HepG2 (cell line): ENCODE measurements around the gene APOC1. TPM values are rescaled to one million over a fixed set of nuclear protein-coding genes. Genes with fewer than 3 reads are reported as not detected.

ENCODE experiments used
- HIVEP1 ChIP-seq: sonication (generic); formaldehyde crosslinking; IDR thresholded peaks from 2 replicates; pipeline ENCODE4 v1.4.0; 2020; ENCODE audit warnings: mild to moderate bottlenecking, missing genetic modification reagents
- JDP2 ChIP-seq: sonication (generic); formaldehyde crosslinking; IDR thresholded peaks from 2 replicates; pipeline ENCODE4 v1.8.1; 2022; ENCODE audit warnings: missing genetic modification reagents, borderline replicate concordance
- NFYC ChIP-seq: IDR thresholded peaks from 2 replicates; pipeline ENCODE4 v1.6.1; 2016; ENCODE audit warnings: missing genetic modification reagents, missing compliant biosample characterization
- SMC3 ChIP-seq: IDR thresholded peaks from 2 replicates; pipeline ENCODE4 v1.6.1; 2011; ENCODE audit warnings: low read length, improper control_type of control experiment
- ZFP82 ChIP-seq: sonication (generic); formaldehyde crosslinking; IDR thresholded peaks from 2 replicates; pipeline ENCODE4 v1.5.1; 2020; ENCODE audit warnings: mild to moderate bottlenecking, missing genetic modification reagents, borderline replicate concordance
- ZKSCAN5 ChIP-seq: sonication (generic); formaldehyde crosslinking; IDR thresholded peaks from 2 replicates; pipeline ENCODE4 v1.5.1; 2020; ENCODE audit warnings: mild to moderate bottlenecking, missing genetic modification reagents
- ZNF543 ChIP-seq: sonication (generic); formaldehyde crosslinking; IDR thresholded peaks from 2 replicates; pipeline ENCODE4 v1.4.0; 2020; ENCODE audit warnings: mild to moderate bottlenecking, missing genetic modification reagents
- ZNF547 ChIP-seq: sonication (generic); formaldehyde crosslinking; IDR thresholded peaks from 2 replicates; pipeline ENCODE4 v1.5.1; 2020; ENCODE audit warnings: mild to moderate bottlenecking, missing genetic modification reagents
- ZNF737 ChIP-seq: sonication (generic); formaldehyde crosslinking; IDR thresholded peaks from 2 replicates; pipeline ENCODE4 v1.5.0; 2020; ENCODE audit warnings: missing genetic modification reagents, mild to moderate bottlenecking, borderline replicate concordance
- polyA plus RNA-seq, 8 experiments: library from polyadenylated mRNA; depleted of rRNA in 3 of 8; stranded (reverse) in 7 of 8; unstranded in 1 of 8; fragments of >200 nt; fragmentation: Illumina TruSeq in 4 of 8; extraction: Trizol in 4 of 8; gene quantifications; 2 replicates each; pipeline versions ENCODE4 v1.2.1 to v1.2.3, GENCODE V29; 2011 to 2016; ENCODE audit warnings: low read depth in 4 of 8, missing spikeins in 1 of 8, mixed read lengths in 1 of 8; ENCODE audit not compliant: insufficient read depth in 1 of 8
- total RNA-seq, 5 experiments: library from RNA; depleted of rRNA; stranded (reverse); fragments of >200 nt; fragmentation: Illumina TruSeq; extraction: Trizol; gene quantifications; 2 replicates each; pipeline ENCODE4 v1.2.3, GENCODE V29; 2016; ENCODE audit warnings: low read depth in 1 of 5
- TF ChIP-seq, protein P1 (sequence below): sonication (generic); formaldehyde crosslinking; conservative IDR thresholded peaks from 2 replicates; pipeline ENCODE4 v1.8.0; 2022; ENCODE audit warnings: mild to moderate bottlenecking, moderate library complexity, missing genetic modification reagents
- TF ChIP-seq, protein P2 (sequence below): sonication (generic); formaldehyde crosslinking; IDR thresholded peaks from 2 replicates; pipeline ENCODE4 v1.8.1; 2023; ENCODE audit warnings: mild to moderate bottlenecking, missing genetic modification reagents
- TF ChIP-seq, protein P3 (sequence below): sonication (generic); formaldehyde crosslinking; IDR thresholded peaks from 2 replicates; pipeline ENCODE4 v1.9.0; 2021; ENCODE audit warnings: mild to moderate bottlenecking, missing genetic modification reagents
- TF ChIP-seq, protein P4 (sequence below): sonication (generic); formaldehyde crosslinking; IDR thresholded peaks from 2 replicates; pipeline ENCODE4 v1.5.0; 2020; ENCODE audit warnings: missing genetic modification reagents, mild to moderate bottlenecking, borderline replicate concordance
- TF ChIP-seq, protein P5 (sequence below): IDR thresholded peaks from 2 replicates; pipeline ENCODE4 v1.6.1; 2018; ENCODE audit warnings: missing genetic modification reagents, mild to moderate bottlenecking, missing compliant biosample characterization
- TF ChIP-seq, protein P6 (sequence below): sonication (generic); formaldehyde crosslinking; IDR thresholded peaks from 2 replicates; pipeline ENCODE4 v1.4.0; 2020; ENCODE audit warnings: mild to moderate bottlenecking, missing genetic modification reagents, borderline replicate concordance

APOC1 gene
- total and polyA plus RNA-seq, 2 of the 13 experiments (the other 11 are each of a cell fraction or from before 2014, with no cell fraction given) = 600 to 1,235 TPM

DNA sequence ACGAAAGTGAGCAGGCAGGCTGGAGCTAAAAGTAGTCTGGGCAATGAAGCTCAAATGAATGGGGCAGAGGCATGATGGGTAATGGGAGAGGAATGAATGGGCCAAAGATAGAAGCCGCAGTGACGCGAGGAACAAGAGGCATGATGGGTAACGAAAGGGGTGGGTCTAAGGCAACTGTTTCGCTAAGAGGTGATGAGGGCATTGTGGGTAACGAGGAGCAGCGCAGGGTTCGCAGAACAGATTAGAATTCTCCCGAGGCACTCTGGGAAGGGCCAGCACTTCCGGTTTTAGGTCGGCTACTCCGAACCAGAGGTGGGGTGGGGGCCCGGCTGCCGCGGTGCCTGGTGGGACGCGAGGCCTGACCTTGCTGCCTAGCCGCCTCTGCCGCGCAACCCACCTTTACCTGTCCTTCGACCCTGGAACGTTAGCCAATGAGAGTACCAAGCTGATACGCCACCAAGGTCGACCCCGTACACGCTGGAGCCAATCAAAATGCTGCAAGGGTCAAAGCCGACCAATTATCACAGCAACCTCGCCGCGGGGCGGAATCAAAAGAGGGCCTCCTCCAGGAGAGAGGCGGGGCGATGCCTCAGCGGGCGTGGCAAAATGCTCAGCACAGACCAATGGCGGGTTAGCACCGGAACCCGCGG lies 23.9 kb upstream of the APOC1 start (continued):
- TF ChIP-seq SMC3 (peak; percentile 2; the same call in 1 of the 2 replicates), ZKSCAN5 (CRISPR knock-in tag) (no peak), ZNF737 (no peak), ZFP82 (no peak), NFYC (CRISPR knock-in tag) (no peak; the same call in 1 of the 2 replicates), HIVEP1 (no peak), JDP2 (CRISPR knock-in tag) (no peak), ZNF543 (CRISPR knock-in tag) (no peak), ZNF547 (CRISPR knock-in tag) (no peak)
- TF ChIP-seq, protein P1, sequence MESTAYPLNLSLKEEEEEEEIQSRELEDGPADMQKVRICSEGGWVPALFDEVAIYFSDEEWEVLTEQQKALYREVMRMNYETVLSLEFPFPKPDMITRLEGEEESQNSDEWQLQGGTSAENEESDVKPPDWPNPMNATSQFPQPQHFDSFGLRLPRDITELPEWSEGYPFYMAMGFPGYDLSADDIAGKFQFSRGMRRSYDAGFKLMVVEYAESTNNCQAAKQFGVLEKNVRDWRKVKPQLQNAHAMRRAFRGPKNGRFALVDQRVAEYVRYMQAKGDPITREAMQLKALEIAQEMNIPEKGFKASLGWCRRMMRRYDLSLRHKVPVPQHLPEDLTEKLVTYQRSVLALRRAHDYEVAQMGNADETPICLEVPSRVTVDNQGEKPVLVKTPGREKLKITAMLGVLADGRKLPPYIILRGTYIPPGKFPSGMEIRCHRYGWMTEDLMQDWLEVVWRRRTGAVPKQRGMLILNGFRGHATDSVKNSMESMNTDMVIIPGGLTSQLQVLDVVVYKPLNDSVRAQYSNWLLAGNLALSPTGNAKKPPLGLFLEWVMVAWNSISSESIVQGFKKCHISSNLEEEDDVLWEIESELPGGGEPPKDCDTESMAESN (CRISPR knock-in tag) = peak; percentile 65; the same call in 1 of the 2 replicates
- TF ChIP-seq, protein P2, sequence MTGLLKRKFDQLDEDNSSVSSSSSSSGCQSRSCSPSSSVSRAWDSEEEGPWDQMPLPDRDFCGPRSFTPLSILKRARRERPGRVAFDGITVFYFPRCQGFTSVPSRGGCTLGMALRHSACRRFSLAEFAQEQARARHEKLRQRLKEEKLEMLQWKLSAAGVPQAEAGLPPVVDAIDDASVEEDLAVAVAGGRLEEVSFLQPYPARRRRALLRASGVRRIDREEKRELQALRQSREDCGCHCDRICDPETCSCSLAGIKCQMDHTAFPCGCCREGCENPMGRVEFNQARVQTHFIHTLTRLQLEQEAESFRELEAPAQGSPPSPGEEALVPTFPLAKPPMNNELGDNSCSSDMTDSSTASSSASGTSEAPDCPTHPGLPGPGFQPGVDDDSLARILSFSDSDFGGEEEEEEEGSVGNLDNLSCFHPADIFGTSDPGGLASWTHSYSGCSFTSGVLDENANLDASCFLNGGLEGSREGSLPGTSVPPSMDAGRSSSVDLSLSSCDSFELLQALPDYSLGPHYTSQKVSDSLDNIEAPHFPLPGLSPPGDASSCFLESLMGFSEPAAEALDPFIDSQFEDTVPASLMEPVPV (CRISPR knock-in tag) = peak; percentile 40; the same call in 1 of the 2 replicates
- TF ChIP-seq, protein P3, sequence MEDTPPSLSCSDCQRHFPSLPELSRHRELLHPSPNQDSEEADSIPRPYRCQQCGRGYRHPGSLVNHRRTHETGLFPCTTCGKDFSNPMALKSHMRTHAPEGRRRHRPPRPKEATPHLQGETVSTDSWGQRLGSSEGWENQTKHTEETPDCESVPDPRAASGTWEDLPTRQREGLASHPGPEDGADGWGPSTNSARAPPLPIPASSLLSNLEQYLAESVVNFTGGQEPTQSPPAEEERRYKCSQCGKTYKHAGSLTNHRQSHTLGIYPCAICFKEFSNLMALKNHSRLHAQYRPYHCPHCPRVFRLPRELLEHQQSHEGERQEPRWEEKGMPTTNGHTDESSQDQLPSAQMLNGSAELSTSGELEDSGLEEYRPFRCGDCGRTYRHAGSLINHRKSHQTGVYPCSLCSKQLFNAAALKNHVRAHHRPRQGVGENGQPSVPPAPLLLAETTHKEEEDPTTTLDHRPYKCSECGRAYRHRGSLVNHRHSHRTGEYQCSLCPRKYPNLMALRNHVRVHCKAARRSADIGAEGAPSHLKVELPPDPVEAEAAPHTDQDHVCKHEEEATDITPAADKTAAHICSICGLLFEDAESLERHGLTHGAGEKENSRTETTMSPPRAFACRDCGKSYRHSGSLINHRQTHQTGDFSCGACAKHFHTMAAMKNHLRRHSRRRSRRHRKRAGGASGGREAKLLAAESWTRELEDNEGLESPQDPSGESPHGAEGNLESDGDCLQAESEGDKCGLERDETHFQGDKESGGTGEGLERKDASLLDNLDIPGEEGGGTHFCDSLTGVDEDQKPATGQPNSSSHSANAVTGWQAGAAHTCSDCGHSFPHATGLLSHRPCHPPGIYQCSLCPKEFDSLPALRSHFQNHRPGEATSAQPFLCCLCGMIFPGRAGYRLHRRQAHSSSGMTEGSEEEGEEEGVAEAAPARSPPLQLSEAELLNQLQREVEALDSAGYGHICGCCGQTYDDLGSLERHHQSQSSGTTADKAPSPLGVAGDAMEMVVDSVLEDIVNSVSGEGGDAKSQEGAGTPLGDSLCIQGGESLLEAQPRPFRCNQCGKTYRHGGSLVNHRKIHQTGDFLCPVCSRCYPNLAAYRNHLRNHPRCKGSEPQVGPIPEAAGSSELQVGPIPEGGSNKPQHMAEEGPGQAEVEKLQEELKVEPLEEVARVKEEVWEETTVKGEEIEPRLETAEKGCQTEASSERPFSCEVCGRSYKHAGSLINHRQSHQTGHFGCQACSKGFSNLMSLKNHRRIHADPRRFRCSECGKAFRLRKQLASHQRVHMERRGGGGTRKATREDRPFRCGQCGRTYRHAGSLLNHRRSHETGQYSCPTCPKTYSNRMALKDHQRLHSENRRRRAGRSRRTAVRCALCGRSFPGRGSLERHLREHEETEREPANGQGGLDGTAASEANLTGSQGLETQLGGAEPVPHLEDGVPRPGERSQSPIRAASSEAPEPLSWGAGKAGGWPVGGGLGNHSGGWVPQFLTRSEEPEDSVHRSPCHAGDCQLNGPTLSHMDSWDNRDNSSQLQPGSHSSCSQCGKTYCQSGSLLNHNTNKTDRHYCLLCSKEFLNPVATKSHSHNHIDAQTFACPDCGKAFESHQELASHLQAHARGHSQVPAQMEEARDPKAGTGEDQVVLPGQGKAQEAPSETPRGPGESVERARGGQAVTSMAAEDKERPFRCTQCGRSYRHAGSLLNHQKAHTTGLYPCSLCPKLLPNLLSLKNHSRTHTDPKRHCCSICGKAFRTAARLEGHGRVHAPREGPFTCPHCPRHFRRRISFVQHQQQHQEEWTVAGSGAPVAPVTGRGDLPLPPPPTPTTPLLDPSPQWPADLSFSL (CRISPR knock-in tag) = no peak
- TF ChIP-seq, protein P4, sequence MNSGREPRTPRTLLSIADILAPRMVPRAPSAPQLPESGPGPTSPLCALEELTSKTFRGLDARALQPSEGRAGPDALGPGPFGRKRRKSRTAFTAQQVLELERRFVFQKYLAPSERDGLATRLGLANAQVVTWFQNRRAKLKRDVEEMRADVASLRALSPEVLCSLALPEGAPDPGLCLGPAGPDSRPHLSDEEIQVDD = no peak
- TF ChIP-seq, protein P5, sequence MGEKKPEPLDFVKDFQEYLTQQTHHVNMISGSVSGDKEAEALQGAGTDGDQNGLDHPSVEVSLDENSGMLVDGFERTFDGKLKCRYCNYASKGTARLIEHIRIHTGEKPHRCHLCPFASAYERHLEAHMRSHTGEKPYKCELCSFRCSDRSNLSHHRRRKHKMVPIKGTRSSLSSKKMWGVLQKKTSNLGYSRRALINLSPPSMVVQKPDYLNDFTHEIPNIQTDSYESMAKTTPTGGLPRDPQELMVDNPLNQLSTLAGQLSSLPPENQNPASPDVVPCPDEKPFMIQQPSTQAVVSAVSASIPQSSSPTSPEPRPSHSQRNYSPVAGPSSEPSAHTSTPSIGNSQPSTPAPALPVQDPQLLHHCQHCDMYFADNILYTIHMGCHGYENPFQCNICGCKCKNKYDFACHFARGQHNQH = peak; percentile 67
- TF ChIP-seq, protein P6, sequence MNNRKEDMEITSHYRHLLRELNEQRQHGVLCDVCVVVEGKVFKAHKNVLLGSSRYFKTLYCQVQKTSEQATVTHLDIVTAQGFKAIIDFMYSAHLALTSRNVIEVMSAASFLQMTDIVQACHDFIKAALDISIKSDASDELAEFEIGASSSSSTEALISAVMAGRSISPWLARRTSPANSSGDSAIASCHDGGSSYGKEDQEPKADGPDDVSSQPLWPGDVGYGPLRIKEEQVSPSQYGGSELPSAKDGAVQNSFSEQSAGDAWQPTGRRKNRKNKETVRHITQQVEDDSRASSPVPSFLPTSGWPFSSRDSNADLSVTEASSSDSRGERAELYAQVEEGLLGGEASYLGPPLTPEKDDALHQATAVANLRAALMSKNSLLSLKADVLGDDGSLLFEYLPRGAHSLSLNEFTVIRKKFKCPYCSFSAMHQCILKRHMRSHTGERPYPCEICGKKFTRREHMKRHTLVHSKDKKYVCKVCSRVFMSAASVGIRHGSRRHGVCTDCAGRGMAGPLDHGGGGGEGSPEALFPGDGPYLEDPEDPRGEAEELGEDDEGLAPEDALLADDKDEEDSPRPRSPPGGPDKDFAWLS = no peak
